H9 (cell line): ENCODE measurements around the gene SYMPK. TPM values are rescaled to one million over a fixed set of nuclear protein-coding genes. Genes with fewer than 3 reads are reported as not detected.

ENCODE experiments used
- DNase-seq: peaks from one replicate; pipeline ENCODE4 v3.0.0-alpha.2; 2017
- H2AFZ ChIP-seq: one replicate; pipeline ENCODE4 v1.6.1; 2013; ENCODE audit warnings: mild to moderate bottlenecking, low read length, control low read depth, moderate library complexity
- H2AK5ac ChIP-seq: 2 replicates; pipeline ENCODE4 v1.6.1; 2013; ENCODE audit warnings: low read length, control low read depth, mixed read lengths; ENCODE audit not compliant: insufficient read length
- H2BK120ac ChIP-seq: one replicate; pipeline ENCODE4 v1.6.1; 2013; ENCODE audit warnings: low read depth, mild to moderate bottlenecking, low read length, control low read depth, inconsistent platforms; ENCODE audit not compliant: poor library complexity, severe bottlenecking
- H2BK12ac ChIP-seq: 2 replicates; pipeline ENCODE4 v1.6.1; 2013; ENCODE audit warnings: low read length, control low read depth, mixed read lengths, low read depth; ENCODE audit not compliant: insufficient read length
- H2BK15ac ChIP-seq: 2 replicates; pipeline ENCODE4 v1.6.1; 2013; ENCODE audit warnings: low read depth, low read length, control low read depth
- H2BK20ac ChIP-seq: one replicate; pipeline ENCODE4 v1.6.1; 2013; ENCODE audit warnings: low read depth, mild to moderate bottlenecking, low read length, control low read depth, inconsistent platforms; ENCODE audit not compliant: poor library complexity, severe bottlenecking
- H2BK5ac ChIP-seq: 2 replicates; pipeline ENCODE4 v1.6.1; 2013; ENCODE audit warnings: low read length, control low read depth, mixed read lengths; ENCODE audit not compliant: insufficient read length
- H3K14ac ChIP-seq: 2 replicates; pipeline ENCODE4 v1.6.1; 2013; ENCODE audit warnings: low read length, control low read depth; ENCODE audit not compliant: insufficient read depth
- H3K18ac ChIP-seq: 2 replicates; pipeline ENCODE4 v1.6.1; 2013; ENCODE audit warnings: low read depth, mild to moderate bottlenecking, mixed read lengths, low read length, control low read depth; ENCODE audit not compliant: insufficient read length
- H3K23ac ChIP-seq: 2 replicates; pipeline ENCODE4 v1.6.1; 2013; ENCODE audit warnings: low read length, control low read depth, mixed read lengths, low read depth; ENCODE audit not compliant: insufficient read length
- H3K23me2 ChIP-seq: 2 replicates; pipeline ENCODE4 v1.6.1; 2013; ENCODE audit warnings: low read depth, mild to moderate bottlenecking, mixed read lengths, low read length, control low read depth; ENCODE audit not compliant: insufficient read length, poor library complexity, severe bottlenecking
- H3K27ac ChIP-seq: 2 replicates; pipeline ENCODE4 v1.5.1; 2013; ENCODE audit warnings: low read length, control low read depth, mixed read lengths, low read depth; ENCODE audit not compliant: insufficient read length
- H3K27me3 ChIP-seq: 2 replicates; pipeline ENCODE4 v1.6.1; 2013; ENCODE audit warnings: low read length, control low read depth, inconsistent platforms; ENCODE audit not compliant: insufficient read depth
- H3K4ac ChIP-seq: 2 replicates; pipeline ENCODE4 v1.6.1; 2013; ENCODE audit warnings: low read depth, mild to moderate bottlenecking, control low read depth, inconsistent platforms, low read length, moderate library complexity
- H3K4me1 ChIP-seq: 2 replicates; pipeline ENCODE4 v1.6.1; 2013; ENCODE audit warnings: low read length, control low read depth, inconsistent platforms; ENCODE audit not compliant: insufficient read depth
- H3K4me2 ChIP-seq: 2 replicates; pipeline ENCODE4 v1.6.1; 2013; ENCODE audit warnings: low read length, control low read depth, mixed read lengths; ENCODE audit not compliant: insufficient read length, insufficient read depth
- H3K56ac ChIP-seq: 2 replicates; pipeline ENCODE4 v1.6.1; 2013; ENCODE audit warnings: low read depth, mild to moderate bottlenecking, mixed read lengths, low read length, control low read depth; ENCODE audit not compliant: insufficient read length
- H3K79me1 ChIP-seq: 2 replicates; pipeline ENCODE4 v1.6.1; 2013; ENCODE audit warnings: low read depth, mild to moderate bottlenecking, moderate library complexity, low read length, control low read depth, inconsistent platforms; ENCODE audit not compliant: insufficient read depth, poor library complexity, severe bottlenecking
- H3K79me2 ChIP-seq: 2 replicates; pipeline ENCODE4 v1.6.1; 2013; ENCODE audit warnings: low read length, control low read depth, inconsistent platforms; ENCODE audit not compliant: insufficient read depth
- H3K9ac ChIP-seq: 2 replicates; pipeline ENCODE4 v1.6.1; 2013; ENCODE audit warnings: low read length, control low read depth, mixed read lengths; ENCODE audit not compliant: insufficient read length; ENCODE audit errors: extremely low read depth
- H3K9me3 ChIP-seq: one replicate; pipeline ENCODE4 v1.6.1; 2013; ENCODE audit warnings: low read depth, low read length, inconsistent platforms; ENCODE audit not compliant: control insufficient read depth
- H3T11ph ChIP-seq: one replicate; pipeline ENCODE4 v1.6.1; 2013; ENCODE audit warnings: mild to moderate bottlenecking, low read length, control low read depth, inconsistent platforms
- H4K20me1 ChIP-seq: one replicate; pipeline ENCODE4 v1.6.1; 2013; ENCODE audit not compliant: control insufficient read depth, insufficient read length, insufficient read depth
- H4K5ac ChIP-seq: 2 replicates; pipeline ENCODE4 v1.6.1; 2013; ENCODE audit warnings: low read depth, mild to moderate bottlenecking, mixed read lengths, low read length, control low read depth; ENCODE audit not compliant: insufficient read length
- H4K8ac ChIP-seq: replicated peaks from 2 replicates; pipeline ENCODE4 v1.6.1; 2013; ENCODE audit warnings: low read length, control low read depth, mixed read lengths, low read depth; ENCODE audit not compliant: insufficient read length
- H4K91ac ChIP-seq: 2 replicates; pipeline ENCODE4 v1.6.1; 2013; ENCODE audit warnings: low read depth, mild to moderate bottlenecking, moderate library complexity, mixed read lengths, low read length, control low read depth; ENCODE audit not compliant: insufficient read length
- H3K27ac Mint-ChIP-seq, 3 experiments: 2 replicates in 2 of 3; 3 replicates in 1 of 3; pipeline ENCODE4 v1.8.0; 2020 to 2021; ENCODE audit warnings: mixed read lengths in 3 of 3, mild to moderate bottlenecking in 1 of 3, moderate library complexity in 1 of 3
- H3K27me3 Mint-ChIP-seq: 2 replicates; pipeline ENCODE4 v1.8.0; 2021; ENCODE audit warnings: low read depth, mild to moderate bottlenecking, moderate library complexity, mixed read lengths
- H3K36me3 Mint-ChIP-seq, 3 experiments: 2 replicates in 2 of 3; 3 replicates in 1 of 3; pipeline ENCODE4 v1.8.0; 2020 to 2021; ENCODE audit warnings: low read depth in 3 of 3, mixed read lengths in 3 of 3; ENCODE audit not compliant: insufficient read depth in 1 of 3
- H3K4me1 Mint-ChIP-seq, 2 experiments: 2 replicates each; pipeline ENCODE4 v1.8.0; 2020; ENCODE audit warnings: mixed read lengths in 2 of 2
- H3K4me3 Mint-ChIP-seq, 2 experiments: 2 replicates in 1 of 2; 3 replicates in 1 of 2; pipeline ENCODE4 v1.8.0; 2020 to 2021; ENCODE audit warnings: mild to moderate bottlenecking in 2 of 2, mixed read lengths in 2 of 2, moderate library complexity in 1 of 2
- H3K9me3 Mint-ChIP-seq, 2 experiments: 2 replicates in 1 of 2; 3 replicates in 1 of 2; pipeline ENCODE4 v1.8.0; 2020; ENCODE audit warnings: mild to moderate bottlenecking in 2 of 2, mixed read lengths in 2 of 2, moderate library complexity in 1 of 2
- WGBS: extraction: QIAGEN DNeasy Blood & Tissue Kit; methylation state at CpG from one replicate; pipeline ENCODE4 v1.1.7; 2013; ENCODE audit warnings: missing lambda C conversion rate, low lambda C conversion rate, mixed read lengths; ENCODE audit not compliant: insufficient read length; ENCODE audit errors: extremely low coverage; 5-methylcytosine and 5-hydroxymethylcytosine counted together
- total RNA-seq: library from RNA; stranded (reverse); gene quantifications from 2 replicates; pipeline ENCODE4 v1.2.1, GENCODE V29; 2021
- TF ChIP-seq, protein P1 (sequence below): fragments of 200-600 bp; sonication (generic); conservative IDR thresholded peaks from 3 replicates; pipeline ENCODE4 v1.8.0; 2021; ENCODE audit warnings: antibody characterized with exemption, mild to moderate bottlenecking

SYMPK gene
- total RNA-seq, 1 experiment from 2014 or later: 104 TPM

DNA sequence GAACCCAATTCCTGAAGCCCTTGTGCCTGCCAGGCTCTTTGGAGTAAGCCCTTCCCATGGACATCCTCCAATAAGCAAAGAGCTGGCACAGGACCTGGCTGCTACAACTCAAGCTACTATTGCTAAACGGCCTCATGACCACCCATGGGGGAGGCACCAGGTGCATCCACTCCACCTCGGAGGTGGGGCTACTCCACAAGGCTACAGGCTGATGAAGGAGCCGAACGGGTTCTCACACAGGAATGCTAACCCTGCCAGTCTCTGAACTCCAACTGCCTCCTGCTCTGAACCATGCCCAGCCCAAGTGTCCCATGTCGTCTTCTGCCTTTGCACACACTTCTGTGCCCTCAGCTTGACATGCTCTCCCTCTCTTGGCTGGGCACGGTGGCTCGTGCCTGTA, 10.0 kb downstream of the SYMPK start:
- Histone ChIP-seq H4K8ac (no peak overlapping the region), H2BK12ac (no peak overlapping the region), H2BK15ac (no peak overlapping the region), H4K91ac (no peak overlapping the region), H3K79me2 (peaks cover 3% of the 10 kb centered on the region; the same call in 1 of the 2 replicates), H2AFZ (no peak overlapping the region), H3K9me3 (no peaks in the 10 kb centered on the region), H4K20me1 (no peaks in the 10 kb centered on the region), H3K4ac (no peak overlapping the region), H3K27me3 (no peaks in the 10 kb centered on the region), H3K56ac (no peak overlapping the region), H2BK5ac (no peak overlapping the region), H2BK120ac (no peak overlapping the region), H3K9ac (no peak overlapping the region), H4K5ac (no peak overlapping the region), H3K18ac (no peak overlapping the region), H3K23ac (no peak overlapping the region), H3T11ph (no peak overlapping the region), H2AK5ac (no peak overlapping the region), H3K14ac (no peak overlapping the region), H3K79me1 (no peaks in the 10 kb centered on the region), H2BK20ac (no peak overlapping the region), H3K4me2 (no peak overlapping the region), H3K27ac (no peak overlapping the region), H3K4me1 (no peaks in the 10 kb centered on the region), H3K23me2 (no peaks in the 10 kb centered on the region)
- H3K36me3 Mint-ChIP-seq: peaks cover 37 to 73% (median 61%) of the 10 kb centered on the region in 3 experiments
- H3K4me3 Mint-ChIP-seq: no peak overlapping the region; a peak in 1 of 5 replicates
- WGBS: no CpG with 5 or more reads among the region's 7 CpGs
- DNase-seq: no peak
- TF ChIP-seq, protein P1, sequence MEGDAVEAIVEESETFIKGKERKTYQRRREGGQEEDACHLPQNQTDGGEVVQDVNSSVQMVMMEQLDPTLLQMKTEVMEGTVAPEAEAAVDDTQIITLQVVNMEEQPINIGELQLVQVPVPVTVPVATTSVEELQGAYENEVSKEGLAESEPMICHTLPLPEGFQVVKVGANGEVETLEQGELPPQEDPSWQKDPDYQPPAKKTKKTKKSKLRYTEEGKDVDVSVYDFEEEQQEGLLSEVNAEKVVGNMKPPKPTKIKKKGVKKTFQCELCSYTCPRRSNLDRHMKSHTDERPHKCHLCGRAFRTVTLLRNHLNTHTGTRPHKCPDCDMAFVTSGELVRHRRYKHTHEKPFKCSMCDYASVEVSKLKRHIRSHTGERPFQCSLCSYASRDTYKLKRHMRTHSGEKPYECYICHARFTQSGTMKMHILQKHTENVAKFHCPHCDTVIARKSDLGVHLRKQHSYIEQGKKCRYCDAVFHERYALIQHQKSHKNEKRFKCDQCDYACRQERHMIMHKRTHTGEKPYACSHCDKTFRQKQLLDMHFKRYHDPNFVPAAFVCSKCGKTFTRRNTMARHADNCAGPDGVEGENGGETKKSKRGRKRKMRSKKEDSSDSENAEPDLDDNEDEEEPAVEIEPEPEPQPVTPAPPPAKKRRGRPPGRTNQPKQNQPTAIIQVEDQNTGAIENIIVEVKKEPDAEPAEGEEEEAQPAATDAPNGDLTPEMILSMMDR: no peak
- no peaks in the 10 kb centered on the region for H3K27me3 Mint-ChIP-seq
- H3K9me3 Mint-ChIP-seq: no peaks in the 10 kb centered on the region
- peak overlapping the region in 1 of 3 experiments; percentile 44; a peak in 2 of 7 replicates for H3K27ac Mint-ChIP-seq
- H3K4me1 Mint-ChIP-seq: no peaks in the 10 kb centered on the region
